Measurements from ENCODE around the gene FZR1. TPM values are rescaled to one million over a fixed set of nuclear protein-coding genes. Genes with fewer than 3 reads are reported as not detected.

FZR1 gene
- total RNA-seq, 4 donors from 2014 or later = 29.1 to 107 (median 35.3) TPM

- no peaks in the 10 kb centered on the region for H3K27me3 ChIP-seq
- 94 to 100% methylated on average over 3 to 23 of the region's 23 CpGs for WGBS, 2 donors (ENCODE audit: low coverage in 1 of 2)
- no peaks in the 10 kb centered on the region for H3K9me3 ChIP-seq
- no peaks in the 10 kb centered on the region for H3K36me3 ChIP-seq
- H3K4me3 ChIP-seq = no peak overlapping the region
- H3K27ac ChIP-seq = no peak overlapping the region
- no peaks in the 10 kb centered on the region for H3K4me1 ChIP-seq
- DNase-seq = no peak
- TF ChIP-seq POLR2AphosphoS5 (IDR thresholded peaks at IDR 0.05) (no peak), POLR2A (IDR thresholded peaks at IDR 0.05) (no peak), EP300 (IDR thresholded peaks at IDR 0.05; ENCODE audit: low read depth) (no peak)
- TF ChIP-seq, protein P1, sequence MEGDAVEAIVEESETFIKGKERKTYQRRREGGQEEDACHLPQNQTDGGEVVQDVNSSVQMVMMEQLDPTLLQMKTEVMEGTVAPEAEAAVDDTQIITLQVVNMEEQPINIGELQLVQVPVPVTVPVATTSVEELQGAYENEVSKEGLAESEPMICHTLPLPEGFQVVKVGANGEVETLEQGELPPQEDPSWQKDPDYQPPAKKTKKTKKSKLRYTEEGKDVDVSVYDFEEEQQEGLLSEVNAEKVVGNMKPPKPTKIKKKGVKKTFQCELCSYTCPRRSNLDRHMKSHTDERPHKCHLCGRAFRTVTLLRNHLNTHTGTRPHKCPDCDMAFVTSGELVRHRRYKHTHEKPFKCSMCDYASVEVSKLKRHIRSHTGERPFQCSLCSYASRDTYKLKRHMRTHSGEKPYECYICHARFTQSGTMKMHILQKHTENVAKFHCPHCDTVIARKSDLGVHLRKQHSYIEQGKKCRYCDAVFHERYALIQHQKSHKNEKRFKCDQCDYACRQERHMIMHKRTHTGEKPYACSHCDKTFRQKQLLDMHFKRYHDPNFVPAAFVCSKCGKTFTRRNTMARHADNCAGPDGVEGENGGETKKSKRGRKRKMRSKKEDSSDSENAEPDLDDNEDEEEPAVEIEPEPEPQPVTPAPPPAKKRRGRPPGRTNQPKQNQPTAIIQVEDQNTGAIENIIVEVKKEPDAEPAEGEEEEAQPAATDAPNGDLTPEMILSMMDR (IDR thresholded peaks at IDR 0.05) = no peak
- in situ Hi-C loops (cut with MboI; ENCODE audit: low pct_ligation_motif_present in 1 of 4, low pct_unique_long_range_greater_than_20kb in 1 of 4, low sequenced_read_pairs in 3 of 4) (no loop called here), intact Hi-C loops (cut with DNase I; ENCODE audit: low total_unique reads) (loop anchor here (10.0 kb wide), 1 partner anchor 159 kb away; the partner anchor contains the start of genes PIP5K1C and TJP3)
These were observed 40.0 kb downstream of the FZR1 start for GRCh38 chr19:3546119-3546518.

GRCh38 chr19:3547301-3547731 lies 41.2 kb downstream of the FZR1 start:
- no peak for DNase-seq
- WGBS, 2 donors (ENCODE audit: low coverage in 1 of 2) = 77% methylated on average over 5 of the region's 15 CpGs; no CpG with 5 or more reads in 1 of the 2 donors
- Histone ChIP-seq H3K27me3 (no peaks in the 10 kb centered on the region), H3K27ac (no peak overlapping the region), H3K4me1 (no peaks in the 10 kb centered on the region), H3K4me3 (no peak overlapping the region), H3K36me3 (no peaks in the 10 kb centered on the region), H3K9me3 (no peaks in the 10 kb centered on the region)
- intact Hi-C loops (cut with DNase I; ENCODE audit: low total_unique reads) (loop anchor here (10.0 kb wide), 1 partner anchor 157 kb away; the partner anchor contains the start of genes PIP5K1C and TJP3), in situ Hi-C loops (cut with MboI; ENCODE audit: low pct_ligation_motif_present in 1 of 4, low pct_unique_long_range_greater_than_20kb in 1 of 4, low sequenced_read_pairs in 3 of 4) (no loop called here)
- TF ChIP-seq POLR2AphosphoS5 (IDR thresholded peaks at IDR 0.05) (no peak), EP300 (IDR thresholded peaks at IDR 0.05; ENCODE audit: low read depth) (no peak), POLR2A (IDR thresholded peaks at IDR 0.05) (no peak)
- TF ChIP-seq, protein P1 (IDR thresholded peaks at IDR 0.05) = peak in 4 of 5 experiments; percentile 36 to 53 (median 41)

- WGBS, 2 donors (ENCODE audit: low coverage in 1 of 2) = 88% methylated on average over 29 of the region's 36 CpGs; no CpG with 5 or more reads in 1 of the 2 donors
- intact Hi-C loops (cut with DNase I; ENCODE audit: low total_unique reads) = loop anchor here (10.0 kb wide), 1 partner anchor 157 kb away; the partner anchor contains the start of genes PIP5K1C and TJP3
- H3K27me3 ChIP-seq = no peaks in the 10 kb centered on the region
- no peak overlapping the region for H3K27ac ChIP-seq
- no peaks in the 10 kb centered on the region for H3K9me3 ChIP-seq
- no peaks in the 10 kb centered on the region for H3K36me3 ChIP-seq
- DNase-seq = no peak
- in situ Hi-C loops (cut with MboI; ENCODE audit: low pct_ligation_motif_present in 1 of 4, low pct_unique_long_range_greater_than_20kb in 1 of 4, low sequenced_read_pairs in 3 of 4) = no loop called here
- H3K4me3 ChIP-seq = no peak overlapping the region
- H3K4me1 ChIP-seq = peaks cover 0 to 4% (median under 1%) of the 10 kb centered on the region in 4 donors
- no peak for TF ChIP-seq POLR2A (IDR thresholded peaks at IDR 0.05)
- TF ChIP-seq, protein P1 (IDR thresholded peaks at IDR 0.05) = no peak
- no peak for TF ChIP-seq POLR2AphosphoS5 (IDR thresholded peaks at IDR 0.05)
- TF ChIP-seq EP300 (IDR thresholded peaks at IDR 0.05; ENCODE audit: low read depth) = no peak
These were observed 41.7 kb downstream of the FZR1 start for GRCh38 chr19:3547767-3548282.

- TF ChIP-seq POLR2A (IDR thresholded peaks at IDR 0.05) (no peak), POLR2AphosphoS5 (IDR thresholded peaks at IDR 0.05) (no peak), EP300 (IDR thresholded peaks at IDR 0.05; ENCODE audit: low read depth) (no peak)
- TF ChIP-seq, protein P1 (IDR thresholded peaks at IDR 0.05) = no peak
- H3K27me3 ChIP-seq = no peaks in the 10 kb centered on the region
- 89% methylated on average over 14 of the region's 14 CpGs; no CpG with 5 or more reads in 1 of the 2 donors for WGBS, 2 donors (ENCODE audit: low coverage in 1 of 2)
- no peaks in the 10 kb centered on the region for H3K9me3 ChIP-seq
- no peak for DNase-seq
- intact Hi-C loops (cut with DNase I; ENCODE audit: low total_unique reads) (loop anchor here (10.0 kb wide), 1 partner anchor 156 kb away; the partner anchor contains the start of genes PIP5K1C and TJP3), in situ Hi-C loops (cut with MboI; ENCODE audit: low pct_ligation_motif_present in 1 of 4, low pct_unique_long_range_greater_than_20kb in 1 of 4, low sequenced_read_pairs in 3 of 4) (no loop called here)
- peaks cover 0 to 7% (median 2%) of the 10 kb centered on the region in 4 donors for H3K4me1 ChIP-seq
- H3K27ac ChIP-seq = no peak overlapping the region
- no peaks in the 10 kb centered on the region for H3K36me3 ChIP-seq
- H3K4me3 ChIP-seq = no peak overlapping the region
These were observed 42.5 kb downstream of the FZR1 start for GRCh38 chr19:3548606-3549005.

All from transverse colon (tissue), 4 donors.